Cardiac muscle cell (in vitro differentiated cells and primary cell): ENCODE measurements around the gene KRTAP21-1. TPM values are rescaled to one million over a fixed set of nuclear protein-coding genes. Genes with fewer than 3 reads are reported as not detected.

Source experiments
- DNase-seq, 2 donors: peaks; one replicate each; pipeline versions ENCODE4 v3.0.0 to v3.0.0-alpha.2; 2010 to 2017; ENCODE audit warnings: low read depth in 1 of 2, low spot score in 1 of 2
- H3K27ac ChIP-seq: fragments of 200-600 bp; sonication (generic); 2 replicates; pipeline ENCODE4 v1.5.1; 2016
- H3K27me3 ChIP-seq: fragments of 200-600 bp; sonication (generic); 2 replicates; pipeline ENCODE4 v1.6.0; 2016; ENCODE audit warnings: control low read depth
- H3K36me3 ChIP-seq: fragments of 200-600 bp; sonication (generic); 2 replicates; pipeline ENCODE4 v1.5.1; 2016; ENCODE audit warnings: control low read depth
- H3K4me1 ChIP-seq: fragments of 200-600 bp; sonication (generic); 2 replicates; pipeline ENCODE4 v1.8.1; 2017; ENCODE audit warnings: low read depth, mild to moderate bottlenecking, mixed run types
- H3K4me3 ChIP-seq: fragments of 200-600 bp; sonication (generic); 2 replicates; pipeline ENCODE4 v1.5.1; 2016; ENCODE audit warnings: mild to moderate bottlenecking
- H3K9me3 ChIP-seq: fragments of 200-600 bp; sonication (generic); 2 replicates; pipeline ENCODE4 v1.5.1; 2017; ENCODE audit warnings: low read depth, mild to moderate bottlenecking, control low read depth
- polyA plus RNA-seq: library from polyadenylated mRNA; unstranded; fragments of >200 nt; fragmentation: Nextera tagmentation; extraction: Ambion mirVana; gene quantifications from 2 replicates; pipeline ENCODE4 v1.2.1, GENCODE V29; 2016
- total RNA-seq: library from RNA; depleted of rRNA; stranded (reverse); fragments of >200 nt; gene quantifications from 2 replicates; pipeline ENCODE4 v1.2.3, GENCODE V29; 2016
- TF ChIP-seq, protein P1 (sequence below): IDR thresholded peaks from 2 replicates; pipeline ENCODE4 v1.5.1; 2012; ENCODE audit warnings: low read depth, mild to moderate bottlenecking, low read length

KRTAP21-1 gene
- total and polyA plus RNA-seq, 2 experiments from 2014 or later: not detected

DNA sequence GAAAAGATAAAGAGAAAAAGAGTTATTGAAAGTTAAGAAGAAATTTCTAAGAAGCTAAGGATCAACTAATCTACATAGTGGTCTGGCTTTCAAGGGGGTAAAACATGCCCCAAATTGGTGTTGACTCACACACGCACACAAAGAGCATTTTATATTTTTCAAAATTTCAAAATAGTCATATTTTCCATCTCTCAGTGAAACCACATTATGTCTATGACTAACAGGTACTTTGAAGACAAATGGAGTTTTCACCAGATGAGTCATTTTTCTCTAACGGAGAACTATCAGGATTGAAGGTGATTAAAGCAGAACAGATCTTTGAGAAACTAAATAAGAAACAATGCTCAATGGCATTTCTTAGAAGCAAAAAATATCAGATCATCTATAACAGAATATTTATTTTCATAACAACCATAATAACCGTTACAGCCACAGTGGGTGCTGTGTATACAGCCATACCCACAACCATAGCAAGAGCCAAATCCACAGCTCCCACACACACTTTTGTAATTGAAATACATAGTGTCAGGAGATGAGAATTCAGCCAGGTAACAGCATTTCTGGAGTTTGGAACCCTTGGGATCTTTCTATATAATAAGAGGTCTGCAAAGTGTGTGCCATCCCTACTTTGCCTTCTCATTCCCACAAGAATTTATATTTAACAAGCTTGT is 36.9 kb downstream of the KRTAP21-1 start, which contains the start of gene KRTAP21-3:
KRTAP21-3 (minus strand) TSS at position 539 of the 671 bp plus-strand sequence; CDS start at position 521, 18 bp downstream.
- H3K4me1 ChIP-seq: no peaks in the 10 kb centered on the region
- no peak within 1 kb of the TSS for H3K27ac ChIP-seq
- no peaks in the 10 kb centered on the region for H3K36me3 ChIP-seq
- DNase-seq: no peak
- no peaks in the 10 kb centered on the region for H3K9me3 ChIP-seq
- TF ChIP-seq, protein P1, sequence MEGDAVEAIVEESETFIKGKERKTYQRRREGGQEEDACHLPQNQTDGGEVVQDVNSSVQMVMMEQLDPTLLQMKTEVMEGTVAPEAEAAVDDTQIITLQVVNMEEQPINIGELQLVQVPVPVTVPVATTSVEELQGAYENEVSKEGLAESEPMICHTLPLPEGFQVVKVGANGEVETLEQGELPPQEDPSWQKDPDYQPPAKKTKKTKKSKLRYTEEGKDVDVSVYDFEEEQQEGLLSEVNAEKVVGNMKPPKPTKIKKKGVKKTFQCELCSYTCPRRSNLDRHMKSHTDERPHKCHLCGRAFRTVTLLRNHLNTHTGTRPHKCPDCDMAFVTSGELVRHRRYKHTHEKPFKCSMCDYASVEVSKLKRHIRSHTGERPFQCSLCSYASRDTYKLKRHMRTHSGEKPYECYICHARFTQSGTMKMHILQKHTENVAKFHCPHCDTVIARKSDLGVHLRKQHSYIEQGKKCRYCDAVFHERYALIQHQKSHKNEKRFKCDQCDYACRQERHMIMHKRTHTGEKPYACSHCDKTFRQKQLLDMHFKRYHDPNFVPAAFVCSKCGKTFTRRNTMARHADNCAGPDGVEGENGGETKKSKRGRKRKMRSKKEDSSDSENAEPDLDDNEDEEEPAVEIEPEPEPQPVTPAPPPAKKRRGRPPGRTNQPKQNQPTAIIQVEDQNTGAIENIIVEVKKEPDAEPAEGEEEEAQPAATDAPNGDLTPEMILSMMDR: no peak
- no peaks in the 10 kb centered on the region for H3K27me3 ChIP-seq
- H3K4me3 ChIP-seq: no peak within 1 kb of the TSS

DNA sequence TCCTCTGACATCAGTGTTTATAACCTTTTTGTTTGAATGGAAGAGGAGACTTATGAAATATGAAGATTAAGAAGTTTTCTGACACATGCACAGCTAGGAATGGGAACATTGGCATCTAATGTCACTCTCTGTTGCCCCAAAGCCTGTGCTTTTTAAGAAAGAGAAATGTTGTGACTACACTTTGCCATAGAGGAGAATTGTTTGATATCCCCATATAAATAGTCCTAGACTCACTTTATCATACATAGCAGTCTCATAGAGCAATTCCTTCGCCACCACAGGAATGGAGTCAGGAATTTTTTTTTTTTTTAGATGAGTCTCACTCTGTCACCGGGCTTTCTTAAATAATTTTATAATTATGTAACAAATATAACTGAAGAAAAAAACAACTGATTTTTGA is 38.1 kb downstream of the KRTAP21-1 start:
- Histone ChIP-seq H3K27ac (no peak overlapping the region), H3K4me1 (no peaks in the 10 kb centered on the region)
- DNase-seq: no peak

DNA sequence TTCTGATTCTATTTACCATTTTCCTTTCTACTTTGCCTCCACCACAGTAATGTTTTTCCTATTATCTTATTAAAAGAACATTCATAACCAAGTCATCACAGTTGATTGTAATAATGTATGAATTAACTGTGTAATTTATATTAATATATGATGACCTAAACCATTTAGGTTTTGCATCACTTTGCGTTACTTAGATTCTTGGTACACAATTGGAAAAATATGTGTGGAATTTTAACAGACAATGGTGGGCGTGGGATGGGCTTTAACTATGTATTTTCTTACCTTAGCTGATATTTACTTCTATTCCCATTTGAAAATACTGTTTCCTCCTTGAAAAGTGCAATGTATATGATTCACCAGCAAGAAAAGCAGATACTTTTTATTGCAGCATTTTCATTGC is 40.3 kb downstream of the KRTAP21-1 start:
- H3K4me1 ChIP-seq: no peaks in the 10 kb centered on the region
- H3K27ac ChIP-seq: no peak overlapping the region
- H3K36me3 ChIP-seq: no peaks in the 10 kb centered on the region
- TF ChIP-seq, protein P1: no peak
- no peak for DNase-seq
- no peaks in the 10 kb centered on the region for H3K9me3 ChIP-seq
- no peak overlapping the region for H3K4me3 ChIP-seq
- H3K27me3 ChIP-seq: no peaks in the 10 kb centered on the region

More for the DNA sequence above, 38.1 kb downstream of the KRTAP21-1 start:
- no peaks in the 10 kb centered on the region for H3K27me3 ChIP-seq
- TF ChIP-seq, protein P1: no peak
- no peak overlapping the region for H3K4me3 ChIP-seq
- H3K9me3 ChIP-seq: no peaks in the 10 kb centered on the region
- H3K36me3 ChIP-seq: no peaks in the 10 kb centered on the region

DNA sequence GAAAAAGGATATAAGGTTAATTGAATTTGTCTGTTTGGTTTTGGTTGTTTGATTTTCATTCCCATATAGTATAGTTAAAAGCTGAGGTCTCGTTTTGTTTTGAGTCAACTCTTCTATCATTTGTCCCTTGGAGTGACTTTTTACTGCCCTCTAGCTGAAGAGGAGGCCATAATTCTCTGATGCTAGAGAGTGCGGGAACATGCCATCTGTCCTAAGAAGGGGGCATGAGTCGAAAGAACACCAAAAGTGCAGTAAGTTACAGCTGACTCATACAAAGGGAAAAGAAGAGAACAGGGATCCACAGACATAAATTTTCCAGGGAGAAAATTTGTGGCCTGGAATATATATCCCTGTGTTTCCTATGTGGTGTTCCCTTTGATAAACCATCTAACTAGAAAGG is 40.8 kb downstream of the KRTAP21-1 start:
- Histone ChIP-seq H3K36me3 (no peaks in the 10 kb centered on the region), H3K27ac (no peak overlapping the region), H3K4me3 (no peak overlapping the region), H3K9me3 (no peaks in the 10 kb centered on the region), H3K4me1 (no peaks in the 10 kb centered on the region), H3K27me3 (no peaks in the 10 kb centered on the region)
- TF ChIP-seq, protein P1: no peak
- no peak for DNase-seq

DNA sequence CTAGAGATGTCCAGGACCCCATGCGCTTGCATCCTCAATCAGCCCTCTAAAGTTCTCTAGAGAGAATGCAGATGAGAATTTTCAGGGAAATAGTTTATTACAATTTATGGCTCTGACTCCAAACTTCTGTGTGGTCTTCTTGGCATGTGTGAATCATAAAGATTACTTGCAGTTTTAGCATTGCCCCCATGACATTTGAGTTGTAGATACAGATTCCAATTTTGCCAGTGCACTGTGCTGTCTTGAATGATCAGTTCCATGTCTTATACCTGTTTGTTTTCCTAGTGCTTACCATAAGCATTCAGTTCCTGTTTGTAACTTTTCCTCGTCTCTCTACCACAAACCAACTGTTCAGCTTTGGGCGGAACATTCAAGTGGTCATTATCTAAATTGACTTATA is 41.5 kb downstream of the KRTAP21-1 start:
- H3K36me3 ChIP-seq: no peaks in the 10 kb centered on the region
- no peaks in the 10 kb centered on the region for H3K9me3 ChIP-seq
- no peak for DNase-seq
- H3K27me3 ChIP-seq: no peaks in the 10 kb centered on the region
- H3K4me3 ChIP-seq: no peak overlapping the region
- no peak overlapping the region for H3K27ac ChIP-seq
- H3K4me1 ChIP-seq: no peaks in the 10 kb centered on the region
- TF ChIP-seq, protein P1: no peak
